HG03342 (cell line): ENCODE measurements around the gene SZT2.
A peak's percentile ranks its signal among the peaks of the same experiment; 100 is the strongest.

Source experiments
- ATAC-seq: cut with Tn5 transposase; IDR thresholded peaks from one replicate; pipeline ENCODE4 v1.9.1; 2021; ENCODE audit warnings: mild to moderate bottlenecking, moderate library complexity; ENCODE audit not compliant: unreplicated experiment

Gene SZT2

DNA sequence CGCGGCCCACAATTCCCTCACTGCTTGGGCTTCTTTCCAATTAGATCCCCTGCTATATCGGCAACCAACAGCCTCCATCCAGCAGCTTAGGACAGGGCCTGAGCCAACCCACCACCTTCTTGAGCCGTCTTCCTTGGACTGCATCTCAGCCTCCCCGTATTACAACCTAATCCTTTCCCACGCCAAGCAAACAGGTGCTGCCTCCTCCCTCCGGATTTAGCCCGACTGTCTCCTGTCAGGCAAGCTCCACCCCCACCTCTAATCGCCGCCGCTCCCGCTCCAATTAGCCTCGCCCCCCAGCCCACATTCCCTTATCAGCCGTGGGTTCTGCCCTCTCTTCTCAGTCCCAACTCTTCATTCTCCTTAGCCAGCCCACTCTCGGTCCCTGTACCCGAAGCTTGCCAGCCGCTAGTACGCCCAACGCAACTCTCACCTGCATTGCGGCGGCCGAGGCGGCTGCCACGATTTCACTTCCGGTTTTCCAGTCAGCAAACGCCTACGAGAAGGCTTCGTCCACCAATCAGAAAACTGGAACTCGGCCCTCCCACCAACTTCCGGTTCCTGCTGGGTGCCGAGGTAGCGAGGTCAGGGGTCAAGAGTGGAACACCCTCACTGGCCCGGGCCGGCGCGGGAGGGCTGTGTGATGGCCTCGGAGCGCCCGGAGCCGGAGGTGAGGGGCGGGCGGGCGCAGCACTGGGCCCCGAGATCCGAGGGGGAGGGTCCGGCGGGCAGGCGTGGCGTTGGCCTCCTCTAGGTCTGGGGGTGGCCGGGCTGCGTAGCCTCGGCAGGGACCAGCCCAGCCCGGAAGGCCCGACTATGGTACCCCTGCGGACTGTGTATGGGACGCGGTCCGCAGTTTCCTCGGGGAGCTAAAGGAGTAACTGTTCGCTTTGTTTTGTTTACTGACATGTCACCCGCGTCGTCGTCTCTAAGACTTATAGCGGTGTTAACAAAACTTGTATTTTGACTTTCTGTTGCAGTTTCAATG lies at the start of gene SZT2, which contains the start of gene MED8:
SZT2 (plus strand) TSS at position 574 of the 988 bp plus-strand sequence; CDS start at position 644, 70 bp downstream.
MED8 (minus strand) TSS at position 475 of the 988 bp plus-strand sequence; CDS start at position 439, 36 bp downstream.
- ATAC-seq: peak; percentile 90

DNA sequence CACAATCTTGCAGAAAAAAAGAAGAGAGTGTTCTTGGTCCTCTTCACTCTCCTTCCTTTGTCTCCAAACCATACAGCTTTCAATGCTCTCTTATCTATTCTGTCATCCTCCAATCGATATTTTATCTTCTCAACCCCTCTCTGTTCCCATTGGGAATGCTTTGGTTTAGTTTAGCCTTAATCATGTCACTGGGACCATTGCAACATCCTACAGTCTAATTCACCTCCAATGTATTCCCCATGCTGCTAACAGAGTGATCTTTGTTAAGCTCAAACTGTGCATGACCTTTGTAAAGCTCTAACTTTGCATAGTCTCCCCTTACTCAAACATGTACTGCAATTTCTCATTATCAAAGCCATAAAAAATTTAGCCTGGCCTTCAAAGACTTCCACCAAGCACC lies 49.1 kb upstream of the SZT2 start:
- no peak for ATAC-seq

DNA sequence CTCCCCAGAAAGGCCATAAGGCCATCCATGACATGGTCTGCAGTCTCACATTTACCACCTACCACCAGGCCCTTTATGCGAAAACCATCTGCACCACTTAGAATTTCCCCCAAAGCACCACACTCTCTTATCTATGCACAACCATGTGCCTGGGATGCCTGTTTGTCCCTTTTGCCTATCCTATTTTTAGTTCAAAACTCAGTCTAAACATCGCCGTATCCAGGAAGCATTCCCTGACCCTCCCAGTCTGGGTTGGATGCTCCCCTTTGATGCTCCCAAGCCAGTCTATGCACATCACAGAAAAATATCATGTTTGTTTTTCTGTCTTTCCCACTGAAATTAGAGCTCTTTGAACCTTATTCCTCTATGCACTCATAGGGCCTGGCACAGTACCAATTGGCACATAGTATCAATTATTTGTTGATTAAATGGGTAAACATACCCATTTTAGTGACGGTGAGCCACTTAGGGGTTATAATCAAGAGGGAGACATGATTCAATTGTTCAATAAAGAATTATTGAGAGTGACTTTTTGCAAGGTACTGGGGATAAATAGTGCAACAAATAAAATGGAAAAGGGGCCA lies 45.3 kb upstream of the SZT2 start:
- no peak for ATAC-seq

DNA sequence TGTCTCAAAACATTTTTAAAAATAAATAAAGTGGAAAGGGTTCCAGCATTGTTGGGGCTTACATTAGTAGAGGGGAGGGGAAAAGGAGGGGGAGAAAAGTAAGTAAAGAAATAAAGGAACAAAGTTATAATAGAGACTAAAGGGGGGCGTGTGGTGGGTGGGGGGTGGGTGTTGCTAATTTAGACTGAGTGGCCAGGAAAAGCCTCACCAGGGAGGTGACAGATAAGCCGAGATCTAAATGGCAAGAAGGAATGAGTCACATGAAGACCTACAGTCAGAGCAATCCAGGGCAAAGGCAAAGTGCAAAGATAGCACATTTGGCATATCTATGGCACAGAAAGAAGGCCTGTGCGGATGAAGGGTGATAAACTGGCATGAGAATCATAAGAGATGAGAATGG lies 44.6 kb upstream of the SZT2 start:
- no peak for ATAC-seq

DNA sequence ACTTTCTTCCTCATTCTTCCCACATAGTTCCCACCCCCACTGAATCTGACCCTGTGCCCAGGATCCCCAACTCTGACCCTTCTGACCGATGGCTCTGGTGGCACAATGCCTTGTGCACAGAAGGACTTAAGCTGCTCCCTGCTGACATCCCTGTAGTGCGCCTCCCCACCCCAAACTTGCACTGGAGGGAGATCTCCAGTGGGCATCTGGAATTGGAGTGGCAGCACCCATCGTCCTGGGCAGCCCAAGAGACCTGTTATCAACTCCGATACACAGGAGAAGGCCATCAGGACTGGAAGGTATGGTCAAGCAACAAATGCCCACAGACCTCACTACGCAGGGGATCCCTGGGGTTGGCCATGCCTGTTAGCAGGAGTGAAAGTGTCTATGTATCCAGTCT lies 43.1 kb upstream of the SZT2 start:
- ATAC-seq: no peak

DNA sequence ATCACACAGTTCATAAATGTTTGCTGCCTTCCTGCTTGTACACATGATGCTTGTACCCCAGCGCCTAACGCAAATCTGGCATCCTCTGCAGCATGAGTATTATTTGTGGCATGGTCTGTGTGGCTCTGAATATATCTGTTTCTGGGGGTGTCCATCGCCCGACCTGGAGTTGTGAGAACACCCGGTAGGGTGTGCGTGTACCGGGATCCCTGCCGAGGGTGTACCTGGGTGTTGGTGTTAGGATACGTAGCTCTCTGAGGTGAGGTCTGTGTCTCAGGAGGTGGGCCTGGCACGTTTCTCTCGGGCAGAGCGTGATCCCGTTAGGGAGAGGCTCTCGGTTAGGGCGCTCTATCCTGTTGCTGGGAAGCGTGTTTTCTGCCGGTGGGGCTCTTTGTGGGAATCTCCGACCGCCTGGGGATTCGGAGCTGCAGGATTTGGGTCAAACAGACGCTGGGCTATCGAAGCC lies 41.3 kb upstream of the SZT2 start:
- no peak for ATAC-seq

DNA sequence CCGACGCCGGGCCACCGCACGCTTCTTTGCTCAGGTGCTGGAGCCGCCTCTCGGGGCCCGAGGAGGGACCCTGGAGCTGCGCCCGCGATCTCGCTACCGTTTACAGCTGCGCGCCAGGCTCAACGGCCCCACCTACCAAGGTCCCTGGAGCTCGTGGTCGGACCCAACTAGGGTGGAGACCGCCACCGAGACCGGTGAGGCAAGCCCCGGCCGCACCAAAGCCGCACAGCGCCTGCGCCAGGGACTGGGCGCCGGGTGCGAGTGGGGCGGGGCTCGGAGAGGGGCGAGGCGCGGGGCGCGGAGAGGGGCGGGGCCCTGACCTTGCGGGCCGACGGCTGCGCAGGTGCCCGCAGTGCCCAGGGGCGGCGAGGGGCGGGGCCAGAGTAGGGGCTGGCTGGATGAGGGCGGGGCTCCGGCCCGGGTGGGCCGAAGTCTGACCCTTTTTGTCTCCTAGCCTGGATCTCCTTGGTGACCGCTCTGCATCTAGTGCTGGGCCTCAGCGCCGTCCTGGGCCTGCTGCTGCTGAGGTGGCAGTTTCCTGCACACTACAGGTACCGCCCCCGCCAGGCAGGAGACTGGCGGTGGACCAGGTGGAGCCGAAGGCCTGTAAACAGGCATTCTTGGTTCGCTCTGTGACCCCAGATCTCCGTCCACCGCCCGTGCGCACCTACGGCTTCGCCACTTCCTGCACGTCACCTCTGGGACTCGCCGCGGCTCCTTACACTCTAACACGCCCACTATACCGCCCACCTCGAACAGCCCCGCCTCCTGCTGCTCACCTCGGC lies 40.7 kb upstream of the SZT2 start:
- ATAC-seq: peak; percentile 73

DNA sequence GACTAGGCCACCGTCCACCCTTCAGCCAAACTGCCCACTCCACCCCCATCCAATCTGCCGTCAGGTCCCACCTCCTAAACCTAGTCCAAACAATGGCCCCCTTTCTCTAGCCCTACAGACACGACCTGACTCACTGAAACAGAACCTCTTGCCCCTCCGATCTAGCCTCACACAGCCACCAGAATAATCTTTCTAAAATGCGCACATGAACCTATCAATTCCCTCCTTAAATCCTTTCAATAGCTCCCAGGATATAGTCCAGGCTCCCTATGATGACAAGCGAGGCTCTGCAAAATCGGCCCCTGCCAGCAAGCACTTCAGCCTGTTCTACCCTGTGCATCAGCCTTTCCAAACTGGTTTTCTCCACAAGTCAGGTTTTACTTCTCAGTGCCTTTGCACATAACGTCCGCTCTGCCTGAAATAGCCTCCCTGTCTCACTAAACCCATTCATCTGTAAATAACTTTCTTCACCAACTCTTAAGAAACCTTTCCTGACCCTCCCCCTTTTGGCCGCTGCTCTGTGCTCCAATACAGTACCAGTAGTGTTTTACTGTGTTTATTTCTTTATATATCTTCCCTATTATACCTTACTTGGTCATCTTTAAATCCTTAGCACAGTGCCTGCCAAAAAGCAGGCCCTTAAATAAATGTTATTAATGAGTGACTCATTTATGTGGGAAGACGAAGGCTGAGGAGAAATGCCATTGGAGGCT lies 39.9 kb upstream of the SZT2 start:
- ATAC-seq: no peak

DNA sequence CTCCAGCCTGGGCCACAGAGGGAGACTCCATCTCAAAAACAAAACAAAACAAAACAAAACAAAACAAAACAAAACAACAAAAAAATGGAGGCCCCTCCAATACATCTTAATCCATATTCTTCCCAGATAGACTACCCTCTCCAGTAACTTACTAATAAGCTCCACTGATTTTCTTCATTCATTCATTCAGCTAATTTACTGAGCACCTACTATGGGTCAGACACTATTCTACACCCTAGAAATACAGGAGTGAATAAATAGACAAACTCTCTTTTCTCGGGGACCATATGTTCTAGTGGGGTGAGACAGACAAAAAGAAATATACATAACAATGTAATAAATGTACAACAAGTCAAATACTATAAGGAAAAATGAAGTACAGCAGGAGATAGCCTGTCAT lies 38.7 kb upstream of the SZT2 start:
- ATAC-seq: no peak

DNA sequence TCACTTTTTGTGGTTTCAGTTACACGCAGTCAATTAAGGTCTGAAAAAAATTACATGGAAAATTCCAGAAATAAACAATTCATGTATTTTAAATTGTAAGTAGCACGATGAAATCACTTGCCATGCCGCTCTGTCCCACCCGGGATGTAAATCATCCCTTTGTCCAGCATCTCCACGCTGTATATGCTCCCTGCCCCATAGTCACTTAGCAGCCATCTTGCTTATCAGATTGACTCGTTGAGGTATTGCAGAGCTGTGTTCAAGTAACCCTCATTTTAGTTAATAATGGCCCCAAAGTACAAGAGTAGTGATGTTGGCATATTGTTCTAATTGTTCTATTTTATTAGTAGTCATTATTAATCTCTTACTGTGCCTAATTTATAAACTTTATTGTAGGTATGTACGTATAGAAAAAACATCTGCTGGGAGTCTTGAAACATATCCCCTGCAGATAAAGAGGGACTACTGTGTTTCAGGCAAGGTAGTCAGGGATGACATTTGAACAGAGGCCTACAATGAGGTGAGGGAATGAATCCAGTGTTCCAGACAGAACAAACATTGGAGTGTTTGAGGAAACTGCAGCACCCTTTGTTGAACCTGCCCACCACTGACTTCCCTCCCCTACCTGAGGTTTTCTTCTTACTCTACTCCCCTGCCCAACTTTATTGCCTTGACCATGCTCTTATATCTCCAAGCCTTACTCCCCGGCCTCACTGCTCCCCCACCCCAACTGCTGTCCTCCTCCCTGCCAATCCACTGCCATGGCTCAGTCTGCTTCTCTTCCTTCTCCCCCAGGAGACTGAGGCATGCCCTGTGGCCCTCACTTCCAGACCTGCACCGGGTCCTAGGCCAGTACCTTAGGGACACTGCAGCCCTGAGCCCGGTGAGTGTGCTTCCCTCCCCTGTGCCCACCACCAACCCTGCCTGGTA lies 38.0 kb upstream of the SZT2 start:
- ATAC-seq: no peak

DNA sequence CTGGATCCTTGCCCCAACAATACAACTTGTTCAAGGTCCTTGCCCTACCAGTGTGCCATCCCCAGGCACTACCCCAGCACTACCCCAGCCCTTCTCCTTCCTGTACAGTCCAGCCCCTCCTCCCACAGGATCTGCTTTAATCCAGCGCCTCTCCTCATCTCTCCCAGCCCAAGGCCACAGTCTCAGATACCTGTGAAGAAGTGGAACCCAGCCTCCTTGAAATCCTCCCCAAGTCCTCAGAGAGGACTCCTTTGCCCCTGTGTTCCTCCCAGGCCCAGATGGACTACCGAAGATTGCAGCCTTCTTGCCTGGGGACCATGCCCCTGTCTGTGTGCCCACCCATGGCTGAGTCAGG lies 37.4 kb upstream of the SZT2 start:
- ATAC-seq: no peak

DNA sequence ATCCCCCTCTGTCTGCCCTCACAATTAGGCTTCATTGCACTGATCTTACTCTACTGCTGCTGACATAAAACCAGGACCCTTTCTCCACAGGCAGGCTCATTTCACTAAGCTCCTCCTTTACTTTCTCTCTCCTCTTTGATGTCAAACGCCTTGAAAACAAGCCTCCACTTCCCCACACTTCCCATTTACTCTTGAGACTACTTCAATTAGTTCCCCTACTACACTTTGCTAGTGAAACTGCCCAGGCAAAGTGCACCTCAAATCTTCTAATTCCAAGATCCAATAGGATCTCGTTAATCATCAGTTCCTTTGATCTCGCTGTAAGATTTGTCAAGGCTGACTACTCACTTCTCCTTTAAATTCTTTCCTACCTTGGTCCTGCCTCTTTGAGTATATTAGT lies 36.8 kb upstream of the SZT2 start:
- ATAC-seq: no peak

DNA sequence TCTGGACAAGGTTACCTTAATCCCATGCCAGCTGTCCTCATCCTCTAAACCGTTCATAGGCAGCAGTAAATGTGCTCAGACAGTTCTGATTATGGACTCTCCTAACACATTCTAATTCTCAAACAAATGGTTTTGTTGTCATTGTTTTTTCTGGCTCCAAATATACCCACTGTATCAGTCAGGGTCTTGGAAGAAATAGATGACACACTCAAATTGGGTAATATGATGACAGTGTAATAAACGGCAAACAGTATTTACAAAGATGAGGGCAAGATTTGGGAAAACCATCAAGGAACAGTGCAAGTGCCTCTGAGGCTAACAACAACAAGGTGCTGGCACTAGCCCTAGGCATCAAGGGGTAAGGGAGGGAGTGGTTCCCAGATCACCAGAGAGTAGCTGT lies 35.2 kb upstream of the SZT2 start:
- ATAC-seq: no peak

DNA sequence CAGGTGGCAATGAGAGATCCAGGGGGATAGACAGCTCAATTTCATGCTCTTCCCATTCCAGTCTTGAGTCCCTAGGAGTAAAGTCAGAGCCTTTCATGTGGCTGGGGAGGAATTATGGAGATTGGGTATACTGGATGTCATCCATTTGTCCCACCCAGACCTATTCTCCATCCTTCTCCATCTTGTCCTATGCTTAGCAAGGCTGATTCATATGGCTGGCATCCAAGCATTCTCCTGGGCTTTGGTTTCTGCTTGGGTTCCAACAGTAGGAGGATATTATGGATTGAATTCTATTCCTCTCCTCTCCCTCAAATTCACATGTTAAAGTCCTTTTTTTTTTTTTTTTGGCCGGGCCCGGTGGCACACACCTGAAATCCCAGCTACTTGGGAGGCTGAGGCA lies 34.8 kb upstream of the SZT2 start:
- no peak for ATAC-seq

DNA sequence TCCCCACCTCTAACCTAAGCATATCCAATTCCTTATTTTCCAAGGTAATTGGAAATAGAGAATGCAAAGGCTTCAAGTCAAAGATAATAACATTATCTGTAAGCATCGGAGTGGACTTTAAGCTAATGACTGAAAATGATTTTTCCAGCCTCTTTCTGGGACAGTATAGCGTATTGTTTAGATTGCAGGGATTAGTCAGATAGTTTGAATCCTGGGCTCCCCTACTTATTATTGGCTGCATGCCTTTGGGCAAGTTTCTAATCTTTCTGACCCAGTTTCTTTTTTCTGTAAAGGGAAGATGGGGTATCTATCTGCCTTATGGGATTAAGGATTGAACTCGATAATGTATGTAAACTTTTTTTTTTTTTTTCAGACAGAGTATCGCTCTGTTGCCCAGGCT lies 32.4 kb upstream of the SZT2 start:
- no peak for ATAC-seq

DNA sequence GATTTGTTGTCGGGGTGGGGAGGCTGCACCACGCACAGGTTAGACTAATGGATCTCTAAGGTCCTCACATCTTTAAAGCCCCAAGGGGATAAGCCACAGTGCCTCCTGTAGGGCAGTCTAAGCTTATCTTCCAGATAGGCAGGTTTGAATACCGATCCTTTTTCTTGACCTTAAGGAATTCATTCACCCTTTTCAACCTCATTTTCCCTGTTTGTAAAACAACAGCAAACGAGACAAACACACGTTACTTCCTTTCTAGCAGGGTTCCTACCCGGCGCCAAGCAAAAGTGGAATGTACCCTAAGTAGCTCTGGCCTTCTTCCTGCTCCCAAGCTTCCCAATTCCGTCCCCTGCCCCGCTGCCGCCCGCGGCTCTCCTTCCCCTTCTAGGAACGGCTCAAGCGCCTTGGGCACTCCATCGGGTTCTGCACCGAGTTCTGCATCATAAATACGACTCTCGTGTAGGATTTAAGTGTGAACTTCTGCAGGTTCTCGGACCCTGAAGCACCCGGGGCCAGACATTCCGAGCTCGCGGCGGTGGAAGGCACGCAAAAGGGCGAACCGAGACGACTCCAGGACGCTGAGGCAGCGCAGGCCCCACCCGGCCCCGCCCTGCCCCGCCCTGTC lies 31.5 kb upstream of the SZT2 start:
- ATAC-seq: peak; percentile 23

DNA sequence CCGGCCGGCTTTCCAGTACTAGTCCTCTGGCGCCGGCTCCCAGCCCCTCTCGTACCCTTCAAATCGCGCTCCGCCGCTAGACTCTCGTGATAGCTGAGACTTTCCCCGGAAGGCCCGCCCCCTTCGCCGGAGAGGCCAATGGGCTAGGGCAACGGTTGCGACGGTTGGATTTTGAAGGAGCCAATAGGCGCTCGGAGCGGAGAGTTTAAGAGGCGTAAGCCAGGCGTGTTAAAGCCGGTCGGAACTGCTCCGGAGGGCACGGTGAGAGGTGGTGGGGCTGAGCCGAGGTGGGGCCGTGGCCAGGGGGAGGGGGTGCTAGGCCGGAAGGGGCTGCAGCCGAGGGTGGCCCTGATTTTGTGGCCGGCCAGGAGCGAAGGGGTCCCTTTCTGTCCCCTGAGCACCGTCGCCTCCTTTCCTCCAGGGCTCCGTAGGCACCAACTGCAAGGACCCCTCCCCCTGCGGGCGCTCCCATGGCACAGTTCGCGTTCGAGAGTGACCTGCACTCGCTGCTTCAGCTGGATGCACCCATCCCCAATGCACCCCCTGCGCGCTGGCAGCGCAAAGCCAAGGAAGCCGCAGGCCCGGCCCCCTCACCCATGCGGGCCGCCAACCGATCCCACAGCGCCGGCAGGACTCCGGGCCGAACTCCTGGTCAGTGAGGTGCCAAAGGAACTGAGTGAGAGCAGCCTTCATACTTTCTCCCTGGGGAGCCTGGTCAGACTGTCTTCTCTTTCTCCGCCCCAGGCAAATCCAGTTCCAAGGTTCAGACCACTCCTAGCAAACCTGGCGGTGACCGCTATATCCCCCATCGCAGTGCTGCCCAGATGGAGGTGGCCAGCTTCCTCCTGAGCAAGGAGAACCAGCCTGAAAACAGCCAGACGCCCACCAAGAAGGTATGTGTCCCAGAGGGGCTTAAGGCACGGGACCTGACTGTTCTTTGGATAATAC lies 30.7 kb upstream of the SZT2 start, which contains the start of gene CDC20:
CDC20 (plus strand) TSS at position 236 of the 948 bp plus-strand sequence; CDS start at position 471, 235 bp downstream.
- peak; percentile 95 for ATAC-seq

DNA sequence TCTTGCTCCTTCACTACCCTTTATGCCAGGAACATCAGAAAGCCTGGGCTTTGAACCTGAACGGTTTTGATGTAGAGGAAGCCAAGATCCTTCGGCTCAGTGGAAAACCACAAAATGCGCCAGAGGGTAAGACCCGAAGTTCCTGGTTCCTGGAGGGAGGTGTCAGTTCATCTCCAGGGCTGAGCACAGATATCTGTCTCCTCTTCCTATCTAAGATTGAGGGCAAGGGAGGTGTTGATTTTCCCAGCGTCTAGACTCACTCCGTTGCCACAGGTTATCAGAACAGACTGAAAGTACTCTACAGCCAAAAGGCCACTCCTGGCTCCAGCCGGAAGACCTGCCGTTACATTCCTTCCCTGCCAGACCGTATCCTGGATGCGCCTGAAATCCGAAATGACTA lies 30.0 kb upstream of the SZT2 start:
- ATAC-seq: no peak
